ENCODE measurements around the gene NFE2L1. TPM values are rescaled to one million over a fixed set of nuclear protein-coding genes. Genes with fewer than 3 reads are reported as not detected.

NFE2L1 gene
- total RNA-seq, 1 experiment from 2014 or later = 91.7 TPM

DNA sequence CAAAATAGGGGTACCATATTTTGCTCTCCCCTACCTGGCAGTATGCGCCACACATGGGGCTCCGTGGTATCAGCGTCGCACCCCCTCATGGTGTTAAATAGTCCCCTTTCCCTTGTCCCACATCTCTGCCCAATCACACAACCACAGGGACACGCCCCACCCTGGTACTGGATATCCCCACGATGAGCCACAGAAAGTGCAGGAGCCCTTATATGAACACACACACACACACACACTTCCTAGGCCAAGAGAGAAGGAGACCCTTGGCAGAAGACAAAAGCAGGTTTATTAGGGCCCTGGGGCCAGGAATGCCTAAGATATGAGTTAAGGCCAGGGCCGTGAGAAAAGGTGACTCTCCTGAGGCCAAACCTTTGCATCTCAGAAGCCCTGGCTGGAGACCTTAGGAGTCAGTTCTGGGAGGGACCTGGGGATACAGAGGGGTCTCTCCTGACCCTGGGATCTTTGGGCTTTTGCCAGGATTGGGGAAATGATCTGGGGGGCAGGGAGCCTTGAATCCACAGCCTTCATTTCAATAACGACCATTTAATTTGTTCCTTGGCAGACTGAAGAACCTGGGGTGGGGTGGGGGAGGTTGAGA lies 22.2 kb upstream of the NFE2L1 start:
- Histone ChIP-seq H3K36me3 (ENCODE audit: low read depth) (no peaks in the 10 kb centered on the region), H2AFZ (peak overlapping the region; percentile 86; the same call in 1 of the 2 replicates), H3K27me3 (ENCODE audit: insufficient read depth, low read depth) (no peaks in the 10 kb centered on the region), H3K9me3 (ENCODE audit: insufficient read depth, low read depth) (no peaks in the 10 kb centered on the region), H3F3A (ENCODE audit: insufficient read depth, low read depth) (peaks cover 31% of the 10 kb centered on the region), H3K79me2 (ENCODE audit: low read depth) (no peaks in the 10 kb centered on the region), H3K4me1 (replicated peaks; ENCODE audit: insufficient read depth) (peaks cover 27% of the 10 kb centered on the region), H3K27ac (peak overlapping the region; percentile 75), H3K4me2 (peak overlapping the region; percentile 100), H4K20me1 (ENCODE audit: insufficient read depth) (no peaks in the 10 kb centered on the region), H3K9me2 (ENCODE audit: insufficient read depth) (no peaks in the 10 kb centered on the region), H3K4me3 (peak overlapping the region; percentile 67; the same call in 1 of the 2 replicates)
- no peak for TF ChIP-seq EZH2 (IDR thresholded peaks at IDR 0.05; ENCODE audit: low read depth)
- TF ChIP-seq, protein P1, sequence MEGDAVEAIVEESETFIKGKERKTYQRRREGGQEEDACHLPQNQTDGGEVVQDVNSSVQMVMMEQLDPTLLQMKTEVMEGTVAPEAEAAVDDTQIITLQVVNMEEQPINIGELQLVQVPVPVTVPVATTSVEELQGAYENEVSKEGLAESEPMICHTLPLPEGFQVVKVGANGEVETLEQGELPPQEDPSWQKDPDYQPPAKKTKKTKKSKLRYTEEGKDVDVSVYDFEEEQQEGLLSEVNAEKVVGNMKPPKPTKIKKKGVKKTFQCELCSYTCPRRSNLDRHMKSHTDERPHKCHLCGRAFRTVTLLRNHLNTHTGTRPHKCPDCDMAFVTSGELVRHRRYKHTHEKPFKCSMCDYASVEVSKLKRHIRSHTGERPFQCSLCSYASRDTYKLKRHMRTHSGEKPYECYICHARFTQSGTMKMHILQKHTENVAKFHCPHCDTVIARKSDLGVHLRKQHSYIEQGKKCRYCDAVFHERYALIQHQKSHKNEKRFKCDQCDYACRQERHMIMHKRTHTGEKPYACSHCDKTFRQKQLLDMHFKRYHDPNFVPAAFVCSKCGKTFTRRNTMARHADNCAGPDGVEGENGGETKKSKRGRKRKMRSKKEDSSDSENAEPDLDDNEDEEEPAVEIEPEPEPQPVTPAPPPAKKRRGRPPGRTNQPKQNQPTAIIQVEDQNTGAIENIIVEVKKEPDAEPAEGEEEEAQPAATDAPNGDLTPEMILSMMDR (conservative IDR thresholded peaks at IDR 0.05) = no peak
- DNase-seq = peak; percentile 49 to 96
- POLR2A ChIA-PET (ENCODE audit: unreplicated experiment) = interaction anchor here (0.6 to 0.7 kb wide), 2 partner anchors 21 to 377 kb away, joined by 3 read pairs; no protein-coding TSS in a partner anchor
- BruUV-seq (replicated peaks) = no TSS peak
- intact Hi-C loops (cut with micrococcal nuclease; ENCODE audit: unreplicated experiment) = loop anchor here (1.0 to 10.0 kb wide), 10 partner anchors 22 to 1009 kb away; partner anchors contain the start of gene NFE2L1
- CTCF ChIA-PET = interaction anchor here (0.6 to 1.3 kb wide), 5 partner anchors 32 to 104 kb away, joined by 3 to 4 read pairs (median 3); no protein-coding TSS in a partner anchor

DNA sequence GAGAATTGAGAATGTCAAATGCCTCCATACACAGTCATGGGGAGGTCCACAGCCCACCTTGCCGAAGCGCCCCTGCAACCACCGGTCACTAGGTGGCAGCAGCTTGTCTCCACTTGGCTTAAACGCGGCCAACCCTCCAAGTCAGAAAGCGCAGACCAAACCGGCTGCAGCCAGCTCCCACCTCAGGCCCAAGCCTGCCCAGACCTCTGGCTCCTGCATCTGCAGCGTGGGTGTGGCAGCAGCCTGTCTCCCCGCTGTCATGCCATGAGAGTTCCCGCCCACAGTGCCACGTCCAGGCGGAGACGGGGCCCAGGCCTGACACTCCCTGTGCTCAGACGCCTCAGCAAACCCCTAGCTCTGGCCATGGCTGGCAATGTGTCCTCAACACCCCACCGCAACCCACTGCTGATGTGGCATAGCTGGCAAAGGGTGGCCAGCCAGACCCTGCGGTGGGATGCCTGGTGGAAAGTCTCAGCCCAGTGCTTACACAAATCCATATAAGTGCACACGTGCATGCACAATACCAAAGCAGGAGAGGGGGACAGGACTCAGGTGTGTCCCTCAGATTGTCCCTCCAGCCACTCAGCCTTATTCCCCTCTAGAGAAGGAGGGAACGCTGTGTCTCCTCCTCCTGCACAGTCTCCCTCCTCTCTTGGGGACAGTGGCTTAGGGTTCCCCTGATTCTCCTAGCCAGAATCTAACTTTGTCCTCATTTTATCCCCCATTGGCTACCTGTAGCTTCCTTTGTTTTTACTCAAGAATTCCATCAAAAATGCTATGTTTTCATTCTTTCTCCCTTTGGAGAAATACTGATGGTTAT lies 21.4 kb upstream of the NFE2L1 start:
- CTCF ChIA-PET = interaction anchor here (0.7 to 1.2 kb wide), 3 partner anchors 40 to 205 kb away, joined by 3 read pairs; partner anchors contain the start of genes OSBPL7 and SNX11
- intact Hi-C loops (cut with micrococcal nuclease; ENCODE audit: unreplicated experiment) = loop anchor here (1.0 to 10.0 kb wide), 8 partner anchors 22 to 1008 kb away; partner anchors contain the start of gene NFE2L1

More for the DNA sequence above, 21.4 kb upstream of the NFE2L1 start:
- H2AFZ ChIP-seq = no peak overlapping the region
- peak overlapping the region; percentile 75 for H3K27ac ChIP-seq
- H3F3A ChIP-seq (ENCODE audit: insufficient read depth, low read depth) = peaks cover 31% of the 10 kb centered on the region
- no peaks in the 10 kb centered on the region for H3K9me2 ChIP-seq (ENCODE audit: insufficient read depth)
- BruUV-seq (replicated peaks) = no TSS peak
- H3K4me3 ChIP-seq = peak overlapping the region; percentile 67; the same call in 1 of the 2 replicates
- DNase-seq = peak; percentile 80 to 83
- no peaks in the 10 kb centered on the region for H3K36me3 ChIP-seq (ENCODE audit: low read depth)
- peak overlapping the region; percentile 100 for H3K4me2 ChIP-seq
- TF ChIP-seq, protein P1 (conservative IDR thresholded peaks at IDR 0.05) = peak; percentile 98
- TF ChIP-seq EZH2 (IDR thresholded peaks at IDR 0.05; ENCODE audit: low read depth) = no peak
- no peaks in the 10 kb centered on the region for H3K9me3 ChIP-seq (ENCODE audit: insufficient read depth, low read depth)
- POLR2A ChIA-PET (ENCODE audit: unreplicated experiment) = interaction anchor here (0.6 to 0.7 kb wide), 2 partner anchors 378 to 556 kb away, joined by 3 to 8 read pairs; no protein-coding TSS in a partner anchor
- H4K20me1 ChIP-seq (ENCODE audit: insufficient read depth) = no peaks in the 10 kb centered on the region
- H3K4me1 ChIP-seq (replicated peaks; ENCODE audit: insufficient read depth) = peaks cover 27% of the 10 kb centered on the region
- no peaks in the 10 kb centered on the region for H3K79me2 ChIP-seq (ENCODE audit: low read depth)
- no peaks in the 10 kb centered on the region; the same call in 1 of the 2 replicates for H3K27me3 ChIP-seq (ENCODE audit: insufficient read depth, low read depth)

Measured in PC-9 (cell line).